ENCODE measurements around the gene DIP2B. TPM values are rescaled to one million over a fixed set of nuclear protein-coding genes. Genes with fewer than 3 reads are reported as not detected.

Gene DIP2B
- polyA plus RNA-seq, 2 of the 4 experiments (the other 2 are of a cell fraction), result 16.9 to 29.3 TPM

GRCh38 chr12:50458606-50459005 is 46.2 kb upstream of the DIP2B start:
- ChIA-PET POLR2A (no interaction called here), CTCF (interaction anchor here (1.2 to 1.5 kb wide), 2 partner anchors 9 to 11 kb away, joined by 3 to 5 read pairs; no protein-coding TSS in a partner anchor)
- H3K4me2 ChIP-seq, result no peak overlapping the region
- no peak for TF ChIP-seq RFX5 (IDR thresholded peaks at IDR 0.05)
- TF ChIP-seq PHF8 (IDR thresholded peaks at IDR 0.05; ENCODE audit: borderline replicate concordance, low read depth), result no peak
- no peak for TF ChIP-seq ZC3H11A (IDR thresholded peaks at IDR 0.05)
- no peak for TF ChIP-seq CHD2 (IDR thresholded peaks at IDR 0.05; ENCODE audit: low read length, partially characterized antibody)
- TF ChIP-seq ZFP36 (IDR thresholded peaks at IDR 0.05; ENCODE audit: borderline replicate concordance, partially characterized antibody), result no peak
- no peak for TF ChIP-seq GATA3 (IDR thresholded peaks at IDR 0.05; ENCODE audit: borderline replicate concordance)
- TF ChIP-seq RAD21 (conservative IDR thresholded peaks at IDR 0.05 in 1 of 2, IDR thresholded peaks at IDR 0.05 in 1 of 2), result no peak
- TF ChIP-seq, protein P1, sequence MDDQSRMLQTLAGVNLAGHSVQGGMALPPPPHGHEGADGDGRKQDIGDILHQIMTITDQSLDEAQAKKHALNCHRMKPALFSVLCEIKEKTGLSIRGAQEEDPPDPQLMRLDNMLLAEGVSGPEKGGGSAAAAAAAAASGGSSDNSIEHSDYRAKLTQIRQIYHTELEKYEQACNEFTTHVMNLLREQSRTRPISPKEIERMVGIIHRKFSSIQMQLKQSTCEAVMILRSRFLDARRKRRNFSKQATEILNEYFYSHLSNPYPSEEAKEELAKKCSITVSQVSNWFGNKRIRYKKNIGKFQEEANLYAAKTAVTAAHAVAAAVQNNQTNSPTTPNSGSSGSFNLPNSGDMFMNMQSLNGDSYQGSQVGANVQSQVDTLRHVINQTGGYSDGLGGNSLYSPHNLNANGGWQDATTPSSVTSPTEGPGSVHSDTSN (IDR thresholded peaks at IDR 0.05), result no peak
- TF ChIP-seq RCOR1 (IDR thresholded peaks at IDR 0.05; ENCODE audit: low read depth, low read length), result no peak
- no peak for TF ChIP-seq CBX2 (IDR thresholded peaks at IDR 0.05; ENCODE audit: borderline replicate concordance, low read depth)
- TF ChIP-seq RARB (CRISPR knock-in tag; IDR thresholded peaks at IDR 0.05), result no peak
- no peak for TF ChIP-seq E2F6 (IDR thresholded peaks at IDR 0.05; ENCODE audit: borderline replicate concordance, low read depth)
- no peak for TF ChIP-seq NFE2L2 (conservative IDR thresholded peaks at IDR 0.05; ENCODE audit: low read length)
- no peak for TF ChIP-seq FOSL2 (IDR thresholded peaks at IDR 0.05)
- TF ChIP-seq FOSL2 (CRISPR knock-in tag; IDR thresholded peaks at IDR 0.05), result no peak
- no peak for TF ChIP-seq HES2 (IDR thresholded peaks at IDR 0.05)
- TF ChIP-seq POLR2A (IDR thresholded peaks at IDR 0.05; ENCODE audit: low read length), result no peak
- TF ChIP-seq TFCP2L1 (CRISPR knock-in tag; IDR thresholded peaks at IDR 0.05), result no peak
- TF ChIP-seq HOXB13 (CRISPR knock-in tag; IDR thresholded peaks at IDR 0.05; ENCODE audit: low read depth), result no peak
- peaks cover 2% of the 10 kb centered on the region; the same call in 1 of the 3 replicates for H3K9me3 ChIP-seq
- FAIRE-seq, result no peak
- H3K4me3 ChIP-seq, result no peak overlapping the region
- DNase-seq (ENCODE audit: low read depth in 1 of 2, low spot score in 1 of 2), result no peak
- 0 out of 3 replicates have a peak, but pooled peaks cover 3% of the 10 kb centered on the region for H3K4me1 ChIP-seq
- H3K27ac ChIP-seq, result no peak overlapping the region
- ATAC-seq, result no peak

- ChIA-PET CTCF (interaction anchor here (1.1 to 1.5 kb wide), 2 partner anchors 9 to 11 kb away, joined by 4 to 5 read pairs; no protein-coding TSS in a partner anchor), POLR2A (no interaction called here)
- DNase-seq (ENCODE audit: low read depth in 1 of 2, low spot score in 1 of 2) (no peak), FAIRE-seq (no peak), ATAC-seq (no peak)
- WGBS (ENCODE audit: missing lambda C conversion rate), result 93% methylated on average over 3 of the region's 3 CpGs
- peaks cover 6% of the 10 kb centered on the region; the same call in 2 of the 3 replicates for H3K9me3 ChIP-seq
- no peak overlapping the region for H3K4me3 ChIP-seq
- TF ChIP-seq NR3C1 (IDR thresholded peaks at IDR 0.05), result no peak
- TF ChIP-seq POLR2A (IDR thresholded peaks at IDR 0.05; ENCODE audit: low read length), result no peak
- no peaks in the 10 kb centered on the region for H3K4me1 ChIP-seq
- no peak overlapping the region for H3K27ac ChIP-seq
- H3K4me2 ChIP-seq, result no peak overlapping the region
These were observed 37.3 kb upstream of the DIP2B start for GRCh38 chr12:50467439-50467838.

GRCh38 chr12:50477241-50477832 is 27.4 kb upstream of the DIP2B start:
- Histone ChIP-seq H3K9me3 (no peaks in the 10 kb centered on the region), H3K4me3 (no peak overlapping the region), H3K4me2 (no peak overlapping the region), H3K4me1 (peaks cover 6% of the 10 kb centered on the region; the same call in 2 of the 3 replicates), H3K27ac (no peak overlapping the region)
- ChIA-PET CTCF (no interaction called here), POLR2A (no interaction called here)
- WGBS (ENCODE audit: missing lambda C conversion rate), result 88% methylated on average over 1 of the region's 1 CpG
- no peak for DNase-seq (ENCODE audit: low read depth in 1 of 2, low spot score in 1 of 2)
- no peak for FAIRE-seq
- no peak for ATAC-seq
- TF ChIP-seq GATA3 (IDR thresholded peaks at IDR 0.05; ENCODE audit: borderline replicate concordance) (no peak), SREBF2 (IDR thresholded peaks at IDR 0.05) (no peak), MAZ (IDR thresholded peaks at IDR 0.05; ENCODE audit: borderline replicate concordance, low read depth, low read length) (no peak), FOXS1 (CRISPR knock-in tag; IDR thresholded peaks at IDR 0.05) (no peak), JUNB (IDR thresholded peaks at IDR 0.05) (no peak), POLR2A (IDR thresholded peaks at IDR 0.05; ENCODE audit: low read length) (no peak), MYC (IDR thresholded peaks at IDR 0.05; ENCODE audit: borderline replicate concordance, low read length) (no peak), NPAS2 (CRISPR knock-in tag; IDR thresholded peaks at IDR 0.05; ENCODE audit: borderline replicate concordance) (no peak), CHD2 (IDR thresholded peaks at IDR 0.05; ENCODE audit: low read length, partially characterized antibody) (no peak), RNF2 (IDR thresholded peaks at IDR 0.05; ENCODE audit: borderline replicate concordance, low read depth) (no peak)
- TF ChIP-seq, protein P2, sequence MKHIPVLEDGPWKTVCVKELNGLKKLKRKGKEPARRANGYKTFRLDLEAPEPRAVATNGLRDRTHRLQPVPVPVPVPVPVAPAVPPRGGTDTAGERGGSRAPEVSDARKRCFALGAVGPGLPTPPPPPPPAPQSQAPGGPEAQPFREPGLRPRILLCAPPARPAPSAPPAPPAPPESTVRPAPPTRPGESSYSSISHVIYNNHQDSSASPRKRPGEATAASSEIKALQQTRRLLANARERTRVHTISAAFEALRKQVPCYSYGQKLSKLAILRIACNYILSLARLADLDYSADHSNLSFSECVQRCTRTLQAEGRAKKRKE (CRISPR knock-in tag; IDR thresholded peaks at IDR 0.05; ENCODE audit: low read depth), result no peak

Data from A549 (cell line).